Posterior vena cava (tissue), 2 donors: Measurements from ENCODE around the gene S100Z. TPM values are rescaled to one million over a fixed set of nuclear protein-coding genes. Genes with fewer than 3 reads are reported as not detected.
"Not testable (repeated sequence)": the region's sequence is repeated elsewhere in the genome, so short reads cannot be mapped to it uniquely, and the experiment has no call there.

Experiments
- DNase-seq: peaks from one replicate; pipeline ENCODE4 v3.0.0-alpha.2; 2020; ENCODE audit warnings: low spot score
- intact Hi-C, 2 donors: fragments of 100-400 bp; cut with DNase I; formaldehyde crosslinking; loops; one replicate each; pipeline versions ENCODE4 v1.14.1 to v1.14.2; 2022 to 2023
- total RNA-seq, 2 donors: library from RNA; stranded (reverse); fragmentation: NEBNext Ultra II Directional; extraction: Animal tissue kit (Norgen Biotek cat#: 25700); gene quantifications; one replicate each; pipeline ENCODE4 v1.2.1, GENCODE V29; 2021
- donor health status: DM: yes; HTN: yes; CAD: no.
- donor health status: DM: yes; HTN: yes; CAD: no.

The S100Z gene
- total RNA-seq, 2 donors from 2014 or later = 0.79 to 0.81 TPM

DNA sequence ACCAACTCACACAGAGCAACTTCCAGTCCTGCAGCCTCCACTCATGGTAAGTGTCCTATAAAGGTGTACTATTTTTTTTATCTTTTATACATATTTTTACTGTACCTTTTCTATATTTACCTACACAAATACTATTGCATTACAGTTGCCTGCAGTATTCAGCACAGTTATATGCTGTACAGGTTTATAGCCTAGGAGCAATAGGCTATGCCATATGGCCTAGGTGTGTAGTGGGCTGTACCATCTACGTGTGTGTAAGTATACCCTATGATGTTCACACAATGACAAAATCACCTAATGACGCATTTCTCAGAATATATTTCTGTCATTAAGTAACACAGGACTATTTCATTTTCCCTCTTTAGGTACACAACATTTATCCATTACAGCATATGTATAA is 16.7 kb downstream of the S100Z start:
- intact Hi-C loops = loop anchor here in 1 of 2 donors (2.0 kb wide), 1 partner anchor 148 kb away; no protein-coding TSS in a partner anchor
- no peak for DNase-seq

GRCh38 chr5:76867038-76867437 is 17.2 kb downstream of the S100Z start:
- DNase-seq = no peak
- intact Hi-C loops = loop anchor here in 1 of 2 donors (2.0 kb wide), 1 partner anchor 148 kb away; no protein-coding TSS in a partner anchor

- no peak for DNase-seq
- intact Hi-C loops = loop anchor here in 1 of 2 donors (2.0 kb wide), 1 partner anchor 147 kb away; no protein-coding TSS in a partner anchor
Observed at GRCh38 chr5:76867827-76868693, 18.2 kb downstream of the S100Z start.

GRCh38 chr5:76870046-76870445 is 20.2 kb downstream of the S100Z start:
- DNase-seq = no peak
- intact Hi-C loops = no loop called here

DNA sequence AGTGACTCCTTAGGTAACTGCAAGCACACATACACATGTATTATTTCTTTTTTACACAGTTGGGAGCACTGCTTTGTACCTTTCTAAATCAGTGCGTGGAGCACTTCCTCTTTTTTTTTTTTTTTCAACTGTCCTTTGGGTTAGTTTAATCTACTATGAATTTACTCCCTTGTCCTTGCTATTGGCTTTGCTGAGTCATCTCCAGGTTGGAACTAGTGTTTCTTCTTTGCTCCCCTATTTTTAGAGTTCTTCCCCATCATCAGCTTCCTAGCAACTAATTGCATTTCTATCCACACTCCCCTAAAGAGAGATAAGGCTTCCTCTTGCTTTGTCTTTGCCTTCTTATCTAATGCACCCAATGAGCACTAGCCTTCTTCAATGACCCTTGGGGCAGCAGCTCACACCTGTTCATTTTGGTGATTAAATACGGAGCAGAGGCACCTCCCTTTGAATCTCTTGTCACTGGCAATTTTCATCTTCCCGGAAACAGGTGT is 24.3 kb downstream of the S100Z start:
- DNase-seq = no peak
- intact Hi-C loops = no loop called here

- no peak for DNase-seq
- intact Hi-C loops = no loop called here
Observed at GRCh38 chr5:76888733-76889300, 39.0 kb downstream of the S100Z start.

DNA sequence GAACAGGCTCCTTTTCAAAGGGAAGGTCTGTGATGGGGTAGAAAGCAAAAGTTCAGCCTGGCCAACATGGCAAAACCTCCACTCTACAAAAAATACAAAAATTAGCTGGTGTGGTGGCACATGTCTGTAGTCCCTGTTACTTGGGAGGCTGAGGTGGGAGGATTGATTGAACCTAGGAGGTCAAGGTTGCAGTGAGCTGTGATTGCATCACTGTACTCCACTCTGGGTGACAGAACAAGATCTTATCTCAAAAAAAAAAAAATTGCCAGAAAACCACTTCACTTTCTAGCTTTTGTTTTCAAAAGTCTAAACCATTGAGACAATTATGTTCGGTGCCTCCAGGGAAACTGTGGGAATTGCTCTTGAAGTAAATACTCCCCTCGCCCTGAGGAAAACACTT is 43.5 kb downstream of the S100Z start:
- DNase-seq = no peak
- intact Hi-C loops = loop anchor here in 1 of 2 donors (10.0 kb wide), 1 partner anchor 1858 kb away; no protein-coding TSS in a partner anchor

GRCh38 chr5:76896196-76896595 is 46.4 kb downstream of the S100Z start:
- DNase-seq = no peak
- intact Hi-C loops = loop anchor here in 1 of 2 donors (10.0 kb wide), 1 partner anchor 1861 kb away; no protein-coding TSS in a partner anchor

DNA sequence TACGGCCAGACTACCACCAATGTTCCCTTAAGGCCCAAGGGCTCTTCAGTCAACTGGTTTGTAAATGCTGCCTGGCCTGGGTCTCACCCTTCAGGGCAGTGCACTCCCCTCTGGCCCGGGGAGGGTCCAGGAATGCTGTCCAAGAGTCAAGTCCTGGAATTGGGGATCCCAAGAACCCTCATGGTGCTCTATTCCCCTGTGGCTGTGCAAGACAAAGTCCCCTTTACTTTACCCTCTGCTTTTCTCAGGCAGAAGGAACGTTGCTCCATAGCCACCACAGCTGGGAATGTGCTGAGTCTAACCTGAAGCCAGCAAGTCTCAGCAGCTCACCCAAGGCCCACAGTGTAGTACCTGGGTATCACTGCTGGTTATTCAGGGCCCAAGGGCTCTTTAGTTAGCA is 51.7 kb downstream of the S100Z start:
- intact Hi-C loops = no loop called here
- DNase-seq = no peak

- intact Hi-C loops = no loop called here
- DNase-seq = no peak
Observed at GRCh38 chr5:76908166-76908565, 58.4 kb downstream of the S100Z start.

DNA sequence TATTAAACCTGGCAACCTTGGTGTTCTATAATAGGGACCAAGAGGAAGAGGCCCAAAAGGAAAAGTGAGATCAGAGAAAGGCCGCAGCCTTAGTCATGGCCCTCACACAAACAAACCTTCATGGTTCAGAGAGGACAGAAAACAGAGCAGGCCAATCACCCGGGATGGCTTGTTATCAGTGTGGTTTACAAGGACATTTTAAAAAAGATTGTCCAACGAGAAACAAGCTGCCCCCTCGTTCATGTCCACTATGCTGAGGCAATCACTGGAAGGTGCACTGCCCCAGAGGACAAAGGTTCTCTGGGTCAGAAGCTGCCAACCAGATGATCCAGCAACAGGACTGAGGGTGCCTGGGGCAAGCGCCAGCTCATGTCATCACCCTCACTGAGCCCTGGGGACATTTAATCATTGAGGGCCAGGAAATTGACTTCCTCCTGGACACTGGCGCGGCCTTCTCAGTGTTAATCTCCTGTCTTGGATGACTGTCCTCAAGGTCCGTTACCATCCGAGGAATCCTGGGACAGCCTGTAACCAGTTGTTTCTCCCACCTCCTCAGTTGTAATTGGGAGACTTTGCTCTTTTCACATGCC is 60.6 kb downstream of the S100Z start:
- DNase-seq, intact Hi-C loops: not testable (repeated sequence)

- intact Hi-C loops = not testable (repeated sequence)
Observed at GRCh38 chr5:76914671-76915070, 64.9 kb downstream of the S100Z start.

GRCh38 chr5:76918539-76918938 is 68.7 kb downstream of the S100Z start:
- intact Hi-C loops = no loop called here
- no peak for DNase-seq

More at GRCh38 chr5:76914671-76915070, 64.9 kb downstream of the S100Z start:
- DNase-seq = not testable (repeated sequence)

GRCh38 chr5:76920491-76920890 is 70.7 kb downstream of the S100Z start:
- no peak for DNase-seq
- intact Hi-C loops = no loop called here

GRCh38 chr5:76926329-76927105 is 76.7 kb downstream of the S100Z start:
- no peak for DNase-seq
- intact Hi-C loops = no loop called here

GRCh38 chr5:76927961-76928360 is 78.1 kb downstream of the S100Z start:
- DNase-seq = no peak
- intact Hi-C loops = no loop called here

DNA sequence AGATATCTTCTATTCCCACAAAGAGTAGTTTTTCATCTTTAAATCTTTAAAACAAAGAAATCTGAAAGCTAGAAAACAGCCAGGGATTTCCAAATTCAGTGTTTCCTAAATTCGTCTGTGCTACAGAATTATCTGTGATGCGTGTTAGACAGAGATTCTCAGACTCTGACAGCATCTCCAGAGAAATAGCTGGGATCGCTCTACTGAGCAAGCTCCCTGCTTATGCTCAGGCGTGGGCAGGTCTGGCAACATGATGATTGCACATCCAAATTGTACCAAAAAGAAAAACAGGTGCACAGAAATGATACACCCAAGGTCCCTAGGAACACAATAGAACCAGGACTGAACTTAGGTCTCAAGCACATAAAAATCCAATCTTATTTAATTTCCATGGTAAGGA is 80.3 kb downstream of the S100Z start:
- no peak for DNase-seq
- intact Hi-C loops = no loop called here

GRCh38 chr5:76938177-76938576 is 88.4 kb downstream of the S100Z start:
- intact Hi-C loops = no loop called here
- no peak for DNase-seq

DNA sequence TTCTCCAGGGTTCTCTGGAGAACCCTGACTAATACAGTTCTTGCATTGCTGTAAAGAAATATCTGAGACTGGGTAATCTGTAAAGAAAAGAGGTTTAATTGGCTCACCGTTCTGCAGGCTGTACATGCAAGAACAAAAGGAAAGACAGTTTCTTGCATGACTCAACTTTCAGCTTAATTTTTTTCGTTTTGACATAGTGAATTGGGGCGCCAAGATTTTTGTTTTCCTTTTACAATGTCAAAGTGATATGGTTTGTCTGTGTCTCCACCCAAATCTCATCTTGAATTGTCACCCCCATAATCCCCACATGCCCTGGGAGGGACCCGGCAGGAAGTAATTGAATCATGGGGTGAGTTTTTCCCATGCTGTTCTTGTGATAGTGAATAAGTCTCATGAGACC is 91.2 kb downstream of the S100Z start:
- intact Hi-C loops = no loop called here
- DNase-seq = no peak
